Measurements from ENCODE around the gene ARX.

The ARX gene

DNA sequence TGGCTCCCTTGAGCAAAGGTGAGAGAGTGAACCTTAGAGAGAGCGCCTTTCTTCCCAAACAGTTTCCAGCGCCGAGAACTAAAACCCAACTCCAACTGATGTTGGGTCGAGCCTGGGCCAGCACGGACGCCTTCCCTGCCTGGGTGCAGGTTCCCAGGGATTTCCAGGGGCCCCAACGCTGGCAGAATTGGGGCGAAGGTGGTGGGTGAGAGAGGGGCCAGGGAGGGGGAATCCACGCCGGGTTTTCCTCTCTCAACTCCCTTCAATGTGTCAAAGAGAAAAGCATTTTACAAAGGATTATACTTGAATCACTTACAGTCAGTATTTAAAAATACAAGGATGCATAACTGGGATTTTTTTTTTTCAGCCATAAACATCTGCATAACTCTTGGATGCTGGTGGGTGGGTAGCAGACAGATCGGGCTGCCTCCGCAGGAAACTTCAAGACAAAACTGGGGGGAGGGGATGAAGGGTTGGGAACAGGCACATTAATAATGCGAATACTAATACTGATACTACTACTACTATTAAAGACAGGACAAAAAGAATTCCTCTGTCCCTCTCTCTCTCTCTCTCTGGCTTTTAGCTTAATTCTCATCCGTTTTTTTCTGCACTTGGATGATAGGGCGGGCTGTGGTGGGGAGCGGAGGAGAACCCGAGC lies 1.3 kb upstream of the ARX start:
- Histone ChIP-seq H3K36me3 (replicated peaks in 1 of 2; ENCODE audit: control insufficient read depth in 2 of 2, insufficient read depth in 2 of 2, low read length in 2 of 2) (no peaks in the 10 kb centered on the region), H3K4ac (ENCODE audit: low read length) (no peak overlapping the region), H3K79me1 (ENCODE audit: low read depth, low read length) (no peaks in the 10 kb centered on the region), H3K4me3 (ENCODE audit: low read length in 2 of 2) (no peak overlapping the region), H2BK12ac (ENCODE audit: low read length) (no peak overlapping the region), H4K8ac (ENCODE audit: low read depth, low read length) (no peak overlapping the region), H3K18ac (ENCODE audit: low read length) (no peak overlapping the region), H3K23ac (ENCODE audit: low read depth, low read length, poor library complexity) (no peak overlapping the region), H2BK15ac (ENCODE audit: low read length) (no peak overlapping the region), H3K4me1 (ENCODE audit: control insufficient read depth in 2 of 2, insufficient read depth in 1 of 2, low read depth in 1 of 2, low read length in 2 of 2) (peaks cover 0 to 2% of the 10 kb centered on the region in 2 donors), H3K27ac (replicated peaks; ENCODE audit: low read length) (no peak overlapping the region), H3K14ac (ENCODE audit: low read length) (no peak overlapping the region), H3K9me3 (replicated peaks in 1 of 2; ENCODE audit: control insufficient read depth in 2 of 2, insufficient read depth in 1 of 2, low read depth in 1 of 2, low read length in 2 of 2) (peaks cover 0 to 3% of the 10 kb centered on the region in 2 donors), H2BK5ac (ENCODE audit: low read length) (no peak overlapping the region), H2BK120ac (ENCODE audit: low read depth, low read length) (no peak overlapping the region), H3K9ac (ENCODE audit: low read depth, low read length, poor library complexity) (no peak overlapping the region), H4K91ac (ENCODE audit: low read depth, low read length, poor library complexity) (no peak overlapping the region), H3K27me3 (ENCODE audit: control insufficient read depth in 3 of 3, insufficient read depth in 3 of 3, low read depth in 1 of 3, low read length in 3 of 3) (peaks cover 11 to 95% (median 84%) of the 10 kb centered on the region in 3 experiments), H3K4me2 (ENCODE audit: insufficient read depth, low read length, poor library complexity, severe bottlenecking) (no peak overlapping the region), H2AK5ac (ENCODE audit: low read depth, low read length) (no peak overlapping the region), H2AFZ (ENCODE audit: low read length) (peak overlapping the region; percentile 76)
- no peak for DNase-seq (ENCODE audit: low spot score)
- no CpG with 5 or more reads among the region's 17 CpGs for WGBS, 2 donors (ENCODE audit: extremely low coverage in 2 of 2, insufficient read length in 2 of 2, insufficient replicate concordance in 1 of 2)

DNA sequence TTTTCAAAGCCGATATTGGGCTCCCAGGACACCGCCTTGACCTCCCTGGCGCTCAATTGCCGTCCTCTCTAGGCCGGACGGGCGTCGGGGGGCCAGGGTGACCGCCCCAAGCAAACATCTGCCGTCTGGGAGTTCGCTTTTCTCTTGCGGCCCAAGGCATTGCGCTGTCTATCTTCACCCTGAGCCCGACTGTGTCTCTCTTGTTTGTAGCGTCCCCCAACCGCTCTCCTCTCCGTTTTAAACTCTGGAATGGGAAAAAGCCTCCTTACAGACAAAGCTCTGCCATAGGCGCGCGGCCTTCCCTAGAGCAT lies 551 bp upstream of the ARX start:
- Histone ChIP-seq H3K4me3 (ENCODE audit: low read length in 2 of 2) (no peak overlapping the region), H4K91ac (ENCODE audit: low read depth, low read length, poor library complexity) (no peak overlapping the region), H3K4me1 (ENCODE audit: control insufficient read depth in 2 of 2, insufficient read depth in 1 of 2, low read depth in 1 of 2, low read length in 2 of 2) (peaks cover 2% of the 10 kb centered on the region in 2 donors), H2AFZ (ENCODE audit: low read length) (peak overlapping the region; percentile 43), H2BK120ac (ENCODE audit: low read depth, low read length) (no peak overlapping the region), H3K36me3 (replicated peaks in 1 of 2; ENCODE audit: control insufficient read depth in 2 of 2, insufficient read depth in 2 of 2, low read length in 2 of 2) (no peaks in the 10 kb centered on the region), H3K23ac (ENCODE audit: low read depth, low read length, poor library complexity) (no peak overlapping the region), H2BK12ac (ENCODE audit: low read length) (no peak overlapping the region), H3K27ac (replicated peaks; ENCODE audit: low read length) (no peak overlapping the region), H3K9ac (ENCODE audit: low read depth, low read length, poor library complexity) (no peak overlapping the region), H3K27me3 (ENCODE audit: control insufficient read depth in 3 of 3, insufficient read depth in 3 of 3, low read depth in 1 of 3, low read length in 3 of 3) (peaks cover 17 to 95% (median 86%) of the 10 kb centered on the region in 3 experiments), H3K4ac (ENCODE audit: low read length) (no peak overlapping the region), H2AK5ac (ENCODE audit: low read depth, low read length) (no peak overlapping the region), H3K18ac (ENCODE audit: low read length) (no peak overlapping the region), H3K14ac (ENCODE audit: low read length) (no peak overlapping the region), H3K9me3 (replicated peaks in 1 of 2; ENCODE audit: control insufficient read depth in 2 of 2, insufficient read depth in 1 of 2, low read depth in 1 of 2, low read length in 2 of 2) (peaks cover 0 to 3% of the 10 kb centered on the region in 2 donors), H4K8ac (ENCODE audit: low read depth, low read length) (no peak overlapping the region), H2BK5ac (ENCODE audit: low read length) (no peak overlapping the region), H2BK15ac (ENCODE audit: low read length) (no peak overlapping the region), H3K4me2 (ENCODE audit: insufficient read depth, low read length, poor library complexity, severe bottlenecking) (no peak overlapping the region), H3K79me1 (ENCODE audit: low read depth, low read length) (no peaks in the 10 kb centered on the region)
- DNase-seq (ENCODE audit: low spot score), result no peak
- no CpG with 5 or more reads among the region's 20 CpGs for WGBS, 2 donors (ENCODE audit: extremely low coverage in 2 of 2, insufficient read length in 2 of 2, insufficient replicate concordance in 1 of 2)

DNA sequence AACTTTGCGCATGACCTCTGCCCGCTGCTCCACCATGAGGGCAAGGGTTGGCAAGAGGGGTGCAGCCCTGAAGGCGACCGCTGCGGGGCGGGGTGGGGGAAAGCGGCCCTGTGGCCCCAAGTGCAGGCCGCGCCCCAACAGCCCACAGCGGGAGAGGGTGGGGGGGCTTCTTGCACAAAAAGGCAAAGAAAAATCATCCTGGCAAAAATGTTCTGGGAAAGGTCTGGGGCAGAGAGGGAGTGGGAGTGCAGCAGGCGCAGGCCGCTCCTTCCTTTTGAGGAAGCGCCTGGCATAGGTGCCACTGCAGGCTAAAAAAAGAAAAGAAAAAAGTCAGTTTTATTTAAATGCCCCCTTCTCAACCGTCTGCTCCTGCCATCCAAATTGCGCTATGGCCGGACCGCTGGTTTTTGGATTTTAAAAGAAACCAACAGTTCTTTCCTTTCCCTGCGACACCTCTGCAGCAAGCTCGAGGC lies 1.4 kb downstream of the ARX start:
- H3K4me3 ChIP-seq (ENCODE audit: low read length in 2 of 2), result no peak overlapping the region
- H2BK5ac ChIP-seq (ENCODE audit: low read length), result no peak overlapping the region
- peaks cover 0 to 2% of the 10 kb centered on the region in 2 donors for H3K4me1 ChIP-seq (ENCODE audit: control insufficient read depth in 2 of 2, insufficient read depth in 1 of 2, low read depth in 1 of 2, low read length in 2 of 2)
- peaks cover 0 to 3% of the 10 kb centered on the region in 2 donors for H3K9me3 ChIP-seq (replicated peaks in 1 of 2; ENCODE audit: control insufficient read depth in 2 of 2, insufficient read depth in 1 of 2, low read depth in 1 of 2, low read length in 2 of 2)
- H3K14ac ChIP-seq (ENCODE audit: low read length), result no peak overlapping the region
- H3K27me3 ChIP-seq (ENCODE audit: control insufficient read depth in 3 of 3, insufficient read depth in 3 of 3, low read depth in 1 of 3, low read length in 3 of 3), result peaks cover 17 to 95% (median 89%) of the 10 kb centered on the region in 3 experiments
- no peaks in the 10 kb centered on the region for H3K36me3 ChIP-seq (replicated peaks in 1 of 2; ENCODE audit: control insufficient read depth in 2 of 2, insufficient read depth in 2 of 2, low read length in 2 of 2)
- no peak overlapping the region for H3K23ac ChIP-seq (ENCODE audit: low read depth, low read length, poor library complexity)
- no peak overlapping the region for H2AK5ac ChIP-seq (ENCODE audit: low read depth, low read length)
- no peak overlapping the region for H3K4ac ChIP-seq (ENCODE audit: low read length)
- no CpG with 5 or more reads among the region's 19 CpGs for WGBS, 2 donors (ENCODE audit: extremely low coverage in 2 of 2, insufficient read length in 2 of 2, insufficient replicate concordance in 1 of 2)
- H2BK15ac ChIP-seq (ENCODE audit: low read length), result no peak overlapping the region
- no peak overlapping the region for H3K27ac ChIP-seq (replicated peaks; ENCODE audit: low read length)
- H2AFZ ChIP-seq (ENCODE audit: low read length), result no peak overlapping the region
- no peak overlapping the region for H2BK12ac ChIP-seq (ENCODE audit: low read length)
- no peak overlapping the region for H3K4me2 ChIP-seq (ENCODE audit: insufficient read depth, low read length, poor library complexity, severe bottlenecking)
- H3K18ac ChIP-seq (ENCODE audit: low read length), result no peak overlapping the region
- no peak for DNase-seq (ENCODE audit: low spot score)
- H4K91ac ChIP-seq (ENCODE audit: low read depth, low read length, poor library complexity), result no peak overlapping the region
- no peaks in the 10 kb centered on the region for H3K79me1 ChIP-seq (ENCODE audit: low read depth, low read length)
- H3K9ac ChIP-seq (ENCODE audit: low read depth, low read length, poor library complexity), result no peak overlapping the region
- H4K8ac ChIP-seq (ENCODE audit: low read depth, low read length), result no peak overlapping the region
- no peak overlapping the region for H2BK120ac ChIP-seq (ENCODE audit: low read depth, low read length)

- Histone ChIP-seq H2AK5ac (ENCODE audit: low read depth, low read length) (no peak overlapping the region), H3K23ac (ENCODE audit: low read depth, low read length, poor library complexity) (no peak overlapping the region), H2BK5ac (ENCODE audit: low read length) (no peak overlapping the region), H2BK12ac (ENCODE audit: low read length) (no peak overlapping the region), H4K91ac (ENCODE audit: low read depth, low read length, poor library complexity) (no peak overlapping the region), H3K4me2 (ENCODE audit: insufficient read depth, low read length, poor library complexity, severe bottlenecking) (peak overlapping the region; percentile 49), H2AFZ (ENCODE audit: low read length) (no peak overlapping the region), H3K9me3 (replicated peaks in 1 of 2; ENCODE audit: control insufficient read depth in 2 of 2, insufficient read depth in 1 of 2, low read depth in 1 of 2, low read length in 2 of 2) (peaks cover 0 to 3% of the 10 kb centered on the region in 2 donors), H3K4ac (ENCODE audit: low read length) (no peak overlapping the region), H4K8ac (ENCODE audit: low read depth, low read length) (no peak overlapping the region), H3K27me3 (ENCODE audit: control insufficient read depth in 3 of 3, insufficient read depth in 3 of 3, low read depth in 1 of 3, low read length in 3 of 3) (peaks cover 17 to 95% (median 91%) of the 10 kb centered on the region in 3 experiments), H3K79me1 (ENCODE audit: low read depth, low read length) (no peaks in the 10 kb centered on the region), H3K9ac (ENCODE audit: low read depth, low read length, poor library complexity) (no peak overlapping the region), H3K36me3 (replicated peaks in 1 of 2; ENCODE audit: control insufficient read depth in 2 of 2, insufficient read depth in 2 of 2, low read length in 2 of 2) (no peaks in the 10 kb centered on the region), H3K4me1 (ENCODE audit: control insufficient read depth in 2 of 2, insufficient read depth in 1 of 2, low read depth in 1 of 2, low read length in 2 of 2) (peaks cover 0 to 2% of the 10 kb centered on the region in 2 donors), H2BK15ac (ENCODE audit: low read length) (no peak overlapping the region), H3K27ac (replicated peaks; ENCODE audit: low read length) (no peak overlapping the region), H3K14ac (ENCODE audit: low read length) (no peak overlapping the region), H2BK120ac (ENCODE audit: low read depth, low read length) (no peak overlapping the region), H3K18ac (ENCODE audit: low read length) (no peak overlapping the region), H3K4me3 (ENCODE audit: low read length in 2 of 2) (peak overlapping the region in 1 of 2 donors; percentile 67)
- no CpG with 5 or more reads among the region's 44 CpGs for WGBS, 2 donors (ENCODE audit: extremely low coverage in 2 of 2, insufficient read length in 2 of 2, insufficient replicate concordance in 1 of 2)
- DNase-seq (ENCODE audit: low spot score), result no peak
These were observed 2.0 kb downstream of the ARX start for GRCh38 chrX:25013632-25014365.

All from neuronal stem cell (in vitro differentiated cells).